ENCODE data around the gene RERE.

Gene RERE

DNA sequence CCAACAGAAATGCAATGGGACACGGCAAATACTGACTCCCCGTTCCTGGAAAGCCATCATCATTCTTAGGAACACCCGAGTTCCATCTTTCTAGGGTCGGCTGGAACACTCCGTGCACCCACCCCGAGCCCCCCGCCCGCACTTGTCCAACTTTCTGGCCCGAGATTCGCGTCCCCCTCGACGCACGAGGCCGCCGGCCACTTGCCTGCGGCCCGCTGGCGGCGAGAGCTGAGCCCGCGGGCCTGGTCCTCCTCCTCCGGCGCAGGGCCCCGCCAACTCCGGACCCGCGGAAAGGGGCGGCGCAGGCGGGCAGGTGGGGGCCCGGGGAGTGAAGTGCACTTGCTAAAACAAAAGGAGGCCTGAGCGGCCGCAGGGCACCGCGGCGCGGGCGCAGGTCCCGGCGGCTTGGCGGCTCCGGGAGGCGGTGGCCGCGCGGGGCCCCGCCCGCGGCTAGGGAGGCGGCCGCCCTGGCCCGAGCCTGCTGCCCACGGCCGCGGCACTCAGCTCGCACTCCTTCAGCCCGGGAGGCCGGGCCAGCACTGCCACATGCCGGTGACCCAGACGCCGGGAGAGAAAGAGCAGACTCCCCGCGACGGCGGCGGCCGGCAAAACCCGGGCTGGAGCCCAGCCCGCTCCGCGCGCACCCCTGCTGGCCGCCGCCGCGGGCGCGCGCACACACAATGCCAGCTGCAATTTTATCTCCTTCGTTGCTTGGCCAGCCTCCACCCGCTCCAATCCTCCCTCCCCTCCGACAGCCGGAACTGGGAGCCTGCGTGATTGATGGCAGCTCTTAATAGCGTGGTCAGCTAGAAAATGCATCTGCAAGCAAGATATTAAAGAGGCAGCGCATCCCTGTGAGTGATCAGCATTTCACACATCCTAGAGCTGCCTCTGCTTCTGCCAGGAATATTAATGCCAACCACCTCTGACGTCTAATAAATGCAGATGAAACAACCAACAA lies 114.3 kb downstream of the RERE start (continued):
- TF ChIP-seq ZNF513 (tag by site-specific recombination; IDR thresholded peaks at IDR 0.05) (no peak), ZNF645 (tag by site-specific recombination; IDR thresholded peaks at IDR 0.05) (no peak), ZNF555 (tag by site-specific recombination; conservative IDR thresholded peaks at IDR 0.05) (no peak), ZNF391 (tag by site-specific recombination; IDR thresholded peaks at IDR 0.05; ENCODE audit: borderline replicate concordance, low read depth) (peak; percentile 75; the same call in 1 of the 2 replicates), ZFP41 (tag by site-specific recombination; IDR thresholded peaks at IDR 0.05; ENCODE audit: borderline replicate concordance) (no peak), ZNF677 (tag by site-specific recombination; IDR thresholded peaks at IDR 0.05) (0 out of 2 replicates have a peak, but pooled peaks have one; percentile 40), MEIS1 (CRISPR knock-in tag; IDR thresholded peaks at IDR 0.05; ENCODE audit: borderline replicate concordance) (peak; percentile 95), ZNF610 (tag by site-specific recombination; IDR thresholded peaks at IDR 0.05; ENCODE audit: borderline replicate concordance) (no peak), ZBTB49 (tag by site-specific recombination; IDR thresholded peaks at IDR 0.05; ENCODE audit: low read depth) (no peak), ZEB2 (tag by site-specific recombination; IDR thresholded peaks at IDR 0.05) (peak; percentile 76), BCL11B (tag by site-specific recombination; IDR thresholded peaks at IDR 0.05; ENCODE audit: low read depth) (no peak), PRDM1 (tag by site-specific recombination; IDR thresholded peaks at IDR 0.05) (peak; percentile 21; the same call in 1 of the 2 replicates), ZNF398 (tag by site-specific recombination; IDR thresholded peaks at IDR 0.05) (peak; percentile 33; the same call in 1 of the 2 replicates), ZNF324 (tag by site-specific recombination; IDR thresholded peaks at IDR 0.05) (no peak), ZNF214 (tag by site-specific recombination; IDR thresholded peaks at IDR 0.05; ENCODE audit: borderline replicate concordance) (no peak), ZNF837 (tag by site-specific recombination; IDR thresholded peaks at IDR 0.05) (no peak), ZSCAN5A (tag by site-specific recombination; IDR thresholded peaks at IDR 0.05) (no peak), ZBTB1 (tag by site-specific recombination; IDR thresholded peaks at IDR 0.05) (no peak), ZNF626 (tag by site-specific recombination; IDR thresholded peaks at IDR 0.05) (0 out of 2 replicates have a peak, but pooled peaks have one; percentile 21), ZNF623 (tag by site-specific recombination; IDR thresholded peaks at IDR 0.05) (no peak), ZNF133 (tag by site-specific recombination; IDR thresholded peaks at IDR 0.05) (no peak), GLIS2 (tag by site-specific recombination; IDR thresholded peaks at IDR 0.05) (peak; percentile 78), BCL6B (tag by site-specific recombination; IDR thresholded peaks at IDR 0.05) (peak; percentile 87; the same call in 1 of the 2 replicates), ZNF701 (tag by site-specific recombination; IDR thresholded peaks at IDR 0.05) (no peak), ZNF571 (tag by site-specific recombination; IDR thresholded peaks at IDR 0.05) (no peak), ZNF138 (tag by site-specific recombination; IDR thresholded peaks at IDR 0.05; ENCODE audit: borderline replicate concordance) (no peak)
- TF ChIP-seq, protein P1, sequence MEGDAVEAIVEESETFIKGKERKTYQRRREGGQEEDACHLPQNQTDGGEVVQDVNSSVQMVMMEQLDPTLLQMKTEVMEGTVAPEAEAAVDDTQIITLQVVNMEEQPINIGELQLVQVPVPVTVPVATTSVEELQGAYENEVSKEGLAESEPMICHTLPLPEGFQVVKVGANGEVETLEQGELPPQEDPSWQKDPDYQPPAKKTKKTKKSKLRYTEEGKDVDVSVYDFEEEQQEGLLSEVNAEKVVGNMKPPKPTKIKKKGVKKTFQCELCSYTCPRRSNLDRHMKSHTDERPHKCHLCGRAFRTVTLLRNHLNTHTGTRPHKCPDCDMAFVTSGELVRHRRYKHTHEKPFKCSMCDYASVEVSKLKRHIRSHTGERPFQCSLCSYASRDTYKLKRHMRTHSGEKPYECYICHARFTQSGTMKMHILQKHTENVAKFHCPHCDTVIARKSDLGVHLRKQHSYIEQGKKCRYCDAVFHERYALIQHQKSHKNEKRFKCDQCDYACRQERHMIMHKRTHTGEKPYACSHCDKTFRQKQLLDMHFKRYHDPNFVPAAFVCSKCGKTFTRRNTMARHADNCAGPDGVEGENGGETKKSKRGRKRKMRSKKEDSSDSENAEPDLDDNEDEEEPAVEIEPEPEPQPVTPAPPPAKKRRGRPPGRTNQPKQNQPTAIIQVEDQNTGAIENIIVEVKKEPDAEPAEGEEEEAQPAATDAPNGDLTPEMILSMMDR (tag by site-specific recombination; IDR thresholded peaks at IDR 0.05) = no peak

Data from HEK293 (cell line).